ENCODE measurements around the gene LINC01488.

Gene LINC01488

GRCh38 chr11:69525516-69526452 is 44.3 kb downstream of the LINC01488 start:
- DNase-seq (ENCODE audit: low read depth in 2 of 3, low spot score in 1 of 3): no peak

- DNase-seq (ENCODE audit: low read depth in 2 of 3, low spot score in 1 of 3): no peak
These were observed 45.0 kb downstream of the LINC01488 start for GRCh38 chr11:69526453-69526810.

GRCh38 chr11:69529001-69529400 is 47.5 kb downstream of the LINC01488 start:
- no peak for DNase-seq (ENCODE audit: low read depth in 2 of 3, low spot score in 1 of 3)

GRCh38 chr11:69530278-69531070 is 49.0 kb downstream of the LINC01488 start:
- no peak for DNase-seq (ENCODE audit: low read depth in 2 of 3, low spot score in 1 of 3)

- no peak for DNase-seq (ENCODE audit: low read depth in 2 of 3, low spot score in 1 of 3)
These were observed 49.7 kb downstream of the LINC01488 start for GRCh38 chr11:69531071-69531716.

- no peak for DNase-seq (ENCODE audit: low read depth in 2 of 3, low spot score in 1 of 3)
These were observed 50.2 kb downstream of the LINC01488 start for GRCh38 chr11:69531717-69532088.

- DNase-seq (ENCODE audit: low read depth in 2 of 3, low spot score in 1 of 3): no peak
These were observed 52.1 kb downstream of the LINC01488 start for GRCh38 chr11:69533296-69534165.

- DNase-seq (ENCODE audit: low read depth in 2 of 3, low spot score in 1 of 3): no peak
These were observed 52.7 kb downstream of the LINC01488 start for GRCh38 chr11:69534166-69534530.

- DNase-seq (ENCODE audit: low read depth in 2 of 3, low spot score in 1 of 3): no peak
These were observed 54.4 kb downstream of the LINC01488 start for GRCh38 chr11:69535908-69536307.

GRCh38 chr11:69536406-69536805 is 54.9 kb downstream of the LINC01488 start:
- no peak for DNase-seq (ENCODE audit: low read depth in 2 of 3, low spot score in 1 of 3)

GRCh38 chr11:69537126-69537525 is 55.7 kb downstream of the LINC01488 start:
- no peak for DNase-seq (ENCODE audit: low read depth in 2 of 3, low spot score in 1 of 3)

- no peak for DNase-seq (ENCODE audit: low read depth in 2 of 3, low spot score in 1 of 3)
These were observed 56.6 kb downstream of the LINC01488 start for GRCh38 chr11:69537855-69538640.

- no peak for DNase-seq (ENCODE audit: low read depth in 2 of 3, low spot score in 1 of 3)
These were observed 57.4 kb downstream of the LINC01488 start for GRCh38 chr11:69538854-69539253.

GRCh38 chr11:69539416-69540117 is 58.1 kb downstream of the LINC01488 start:
- no peak for DNase-seq (ENCODE audit: low read depth in 2 of 3, low spot score in 1 of 3)

- DNase-seq (ENCODE audit: low read depth in 2 of 3, low spot score in 1 of 3): no peak
These were observed 58.9 kb downstream of the LINC01488 start for GRCh38 chr11:69540118-69541000.

GRCh38 chr11:69541001-69541285 is 59.5 kb downstream of the LINC01488 start:
- DNase-seq (ENCODE audit: low read depth in 2 of 3, low spot score in 1 of 3): no peak

- no peak for DNase-seq (ENCODE audit: low read depth in 2 of 3, low spot score in 1 of 3)
These were observed 60.2 kb downstream of the LINC01488 start for GRCh38 chr11:69541501-69542313.

Measured in stimulated activated CD4-positive, alpha-beta T cell treated with anti-CD3 and anti-CD28 coated beads, Interleukin-12 subunit alpha, Interleukin-12 subunit beta, amount 100 ng/mL, for 48 hours (primary cell).